ENCODE results near the gene MYADML2.
"Not testable (repeated sequence)": the region's sequence is repeated elsewhere in the genome, so short reads cannot be mapped to it uniquely, and the experiment has no call there.

Gene MYADML2

DNA sequence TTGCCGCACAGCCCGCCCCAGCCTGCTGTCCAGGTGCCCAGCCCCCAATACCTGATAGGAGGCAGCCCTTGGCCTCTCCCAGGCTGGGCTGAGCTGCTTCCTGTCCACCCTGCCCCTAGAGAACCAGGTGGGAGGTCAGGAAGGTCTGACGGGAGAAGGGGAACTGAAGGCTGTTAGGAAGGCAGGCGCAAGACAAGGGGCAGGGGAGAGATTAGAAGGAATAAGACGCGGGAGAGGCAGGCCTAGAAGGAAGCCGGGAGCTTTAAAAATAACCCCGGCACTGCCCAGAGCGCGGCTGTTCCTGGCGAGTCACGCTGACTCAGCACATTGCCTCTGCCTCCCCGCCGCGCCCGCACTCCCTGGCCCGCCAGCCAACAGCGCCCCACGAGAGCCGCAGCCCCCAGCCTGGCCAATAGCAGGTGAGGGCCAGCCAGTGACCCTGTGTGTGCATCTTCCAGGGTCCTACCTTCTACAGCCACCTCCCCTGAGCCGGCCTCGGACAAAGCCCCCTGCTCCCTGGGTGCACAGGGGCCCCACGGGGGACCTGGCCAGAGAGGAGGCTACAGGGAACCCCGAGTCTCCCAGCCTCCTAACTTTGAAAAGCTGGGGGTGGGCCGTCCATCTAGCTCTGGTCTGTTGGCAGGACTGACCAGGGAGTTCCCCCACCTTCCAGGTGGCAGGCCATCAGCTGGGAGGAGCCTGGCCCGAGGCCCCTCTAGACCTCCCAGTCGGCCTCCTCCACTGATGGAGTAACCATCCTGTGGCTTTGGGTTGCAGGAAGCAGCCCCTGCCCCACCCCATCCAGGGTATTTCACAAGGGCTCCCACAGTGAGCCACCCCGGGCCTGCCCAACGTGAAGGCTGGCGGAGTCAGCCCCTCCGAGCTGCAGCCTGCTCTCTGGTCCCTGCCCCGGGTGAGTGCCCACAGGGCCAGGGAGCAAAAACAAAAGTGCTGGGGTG is 23.5 kb downstream of the MYADML2 start:
- DNase-seq: no peak

- DNase-seq: no peak
Measured at GRCh38 chr17:81922566-81923301, 24.3 kb downstream of the MYADML2 start.

- no peak for DNase-seq
Measured at GRCh38 chr17:81921996-81922565, 25.0 kb downstream of the MYADML2 start.

DNA sequence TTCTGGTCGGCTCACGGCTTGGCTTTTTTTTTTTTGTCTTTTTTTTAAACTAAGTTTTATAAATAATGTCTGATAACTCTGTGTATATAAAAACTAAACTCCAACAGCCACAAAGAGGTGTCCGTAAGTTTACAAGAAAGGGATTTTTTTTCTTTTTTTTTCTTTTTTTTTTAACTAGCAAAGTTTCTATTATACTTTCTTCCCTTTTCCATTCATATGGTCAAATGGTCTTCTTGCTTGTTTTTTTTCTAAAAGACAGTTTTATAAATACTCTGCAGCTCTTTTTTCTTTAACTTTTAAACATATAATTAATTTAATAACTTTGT is 25.5 kb downstream of the MYADML2 start:
- no peak for DNase-seq

DNA sequence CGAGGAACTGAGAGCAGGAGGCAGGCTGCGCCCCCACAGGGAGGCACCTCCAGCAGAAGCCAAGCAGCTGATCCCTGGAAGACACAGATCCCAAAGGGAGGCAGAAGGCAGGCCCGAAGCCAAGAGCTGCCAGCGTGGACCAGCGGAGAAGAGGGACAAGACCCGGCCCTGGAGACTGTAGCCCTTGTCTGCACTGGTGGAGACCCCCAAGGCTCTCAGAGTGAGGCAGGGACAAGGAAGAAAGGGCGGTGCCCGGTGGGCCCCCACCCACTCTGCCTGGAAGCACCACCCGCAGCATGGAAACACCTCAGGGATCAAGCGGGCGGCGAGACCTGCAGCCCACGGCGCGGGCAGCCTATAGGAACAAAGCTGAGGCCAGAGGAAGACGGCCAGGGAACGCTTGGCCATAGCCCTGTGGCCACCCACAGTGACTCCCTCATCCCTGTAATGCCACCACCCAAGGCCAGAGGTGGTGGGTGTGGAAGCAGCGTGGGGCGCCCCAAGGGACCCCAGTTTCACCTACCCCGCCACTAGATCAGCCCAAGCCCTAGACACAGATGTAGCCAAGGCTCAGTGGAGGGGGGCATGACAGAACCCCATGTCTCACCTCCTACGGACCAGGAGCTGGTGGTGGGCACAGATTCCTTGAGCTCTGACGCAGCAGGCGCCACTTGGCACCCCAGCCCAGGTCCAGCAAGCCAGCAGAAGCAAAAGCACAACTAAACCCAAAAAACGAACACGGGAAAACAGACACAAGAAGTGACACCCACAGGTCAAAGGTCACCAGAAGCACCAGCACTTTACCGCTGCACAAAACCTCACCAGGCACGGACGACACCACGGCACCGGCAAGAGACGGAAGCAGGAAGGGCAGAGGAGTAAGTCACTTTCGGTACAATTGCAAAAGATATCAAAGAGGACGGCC is 26.2 kb downstream of the MYADML2 start:
- no peak for DNase-seq

GRCh38 chr17:81918832-81919545 is 28.0 kb downstream of the MYADML2 start:
- DNase-seq: no peak

GRCh38 chr17:81918333-81918669 is 28.7 kb downstream of the MYADML2 start:
- DNase-seq: not testable (repeated sequence)

DNA sequence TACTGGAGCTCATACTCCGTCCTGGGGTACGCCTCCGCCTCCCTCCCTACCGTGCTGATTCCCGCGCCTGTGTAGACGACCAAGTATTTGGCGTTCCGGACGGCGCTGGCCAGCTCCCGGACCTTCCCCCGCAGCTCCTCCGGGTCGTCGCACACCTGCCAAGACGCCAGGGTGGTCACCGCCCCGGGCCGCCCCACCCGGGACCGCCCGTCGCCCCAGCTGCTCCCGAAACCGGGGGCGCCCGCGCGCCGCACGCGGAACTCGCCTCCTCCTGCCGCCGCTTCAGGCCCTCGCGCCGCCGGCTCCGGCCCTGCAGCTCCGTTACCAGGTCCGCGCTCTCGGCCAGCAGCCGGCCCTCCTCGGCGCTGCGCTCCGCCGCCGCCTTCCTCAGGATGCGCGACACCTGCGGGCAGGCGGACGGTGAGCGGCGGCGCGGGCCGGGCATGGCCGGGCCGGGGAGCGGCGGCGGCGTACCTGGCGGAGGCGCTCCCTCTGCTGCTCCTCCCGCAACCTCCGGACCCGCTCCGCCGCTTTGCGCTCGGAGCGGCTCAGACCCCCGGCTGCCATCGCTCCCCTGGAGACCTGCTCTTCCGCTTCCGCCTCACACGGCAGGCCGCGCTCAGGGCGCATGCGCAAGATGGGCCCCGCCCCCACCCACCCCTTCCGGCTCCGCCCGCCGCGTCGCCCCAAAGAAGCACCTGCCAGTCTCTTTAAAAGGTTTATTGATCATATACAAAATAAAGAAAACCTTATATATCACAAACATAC is 29.3 kb downstream of the MYADML2 start, which contains the start of gene SIRT7:
Gene SIRT7, minus strand, starts transcription at position 612 of the 768 bp plus-strand sequence. Its CDS starts 45 bp downstream, at position 567.
- peak; percentile 72 for DNase-seq

DNA sequence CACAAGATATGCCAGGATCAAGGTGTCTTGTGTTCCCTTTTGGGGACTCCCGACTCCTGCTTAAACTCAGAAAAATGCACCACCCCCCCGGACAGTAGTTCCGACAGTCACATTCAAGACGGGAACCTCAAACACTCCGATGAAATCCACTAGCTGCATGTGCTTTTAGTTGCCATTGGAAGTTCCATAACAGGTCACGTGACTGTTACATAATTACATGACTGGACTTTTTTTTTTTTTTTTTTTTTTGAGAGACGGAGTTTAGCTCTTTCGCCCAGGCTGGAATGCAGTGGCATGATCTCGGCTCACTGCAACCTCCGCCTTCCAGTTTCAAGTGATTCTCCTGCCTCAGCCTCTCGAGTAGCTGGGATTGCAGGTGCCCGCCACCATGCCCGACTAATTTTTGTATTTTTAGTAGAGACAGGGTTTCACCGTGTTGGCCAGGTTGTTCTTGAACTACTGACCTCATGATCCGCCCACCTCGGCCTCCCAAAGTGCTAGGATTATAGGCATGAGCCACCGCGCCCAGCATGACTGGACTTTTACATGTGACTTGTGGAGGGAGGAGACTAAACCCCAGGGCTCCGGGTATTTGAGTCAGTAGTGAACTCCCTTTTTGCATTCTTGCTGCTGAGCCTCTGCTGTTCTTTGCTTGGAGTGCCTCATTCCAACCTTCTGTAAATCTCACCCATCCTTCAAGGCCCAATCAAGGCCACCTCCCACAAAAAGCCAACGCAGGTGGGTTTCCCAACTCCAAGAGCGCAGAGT is 30.6 kb downstream of the MYADML2 start:
- no peak for DNase-seq

DNA sequence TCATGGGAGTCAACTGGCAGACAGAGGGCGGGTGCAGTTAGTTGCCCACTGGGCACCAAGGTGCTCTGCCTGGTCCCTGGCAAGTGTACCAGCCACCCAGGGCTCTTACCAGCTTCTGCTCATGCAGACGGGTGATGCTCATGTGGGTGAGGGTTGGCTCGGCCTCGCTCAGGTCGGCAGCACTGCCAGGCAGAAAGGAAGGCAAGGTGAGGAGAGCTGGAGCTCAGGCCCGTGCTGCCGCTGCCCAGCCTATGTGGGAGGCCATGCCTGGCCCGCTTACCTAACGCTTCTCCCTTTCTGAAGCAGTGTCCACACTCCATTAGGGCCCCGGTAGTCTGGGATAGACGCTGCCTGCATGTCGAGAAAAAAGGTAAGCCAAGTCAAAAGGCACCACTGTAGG is 31.7 kb downstream of the MYADML2 start:
- DNase-seq: no peak

DNA sequence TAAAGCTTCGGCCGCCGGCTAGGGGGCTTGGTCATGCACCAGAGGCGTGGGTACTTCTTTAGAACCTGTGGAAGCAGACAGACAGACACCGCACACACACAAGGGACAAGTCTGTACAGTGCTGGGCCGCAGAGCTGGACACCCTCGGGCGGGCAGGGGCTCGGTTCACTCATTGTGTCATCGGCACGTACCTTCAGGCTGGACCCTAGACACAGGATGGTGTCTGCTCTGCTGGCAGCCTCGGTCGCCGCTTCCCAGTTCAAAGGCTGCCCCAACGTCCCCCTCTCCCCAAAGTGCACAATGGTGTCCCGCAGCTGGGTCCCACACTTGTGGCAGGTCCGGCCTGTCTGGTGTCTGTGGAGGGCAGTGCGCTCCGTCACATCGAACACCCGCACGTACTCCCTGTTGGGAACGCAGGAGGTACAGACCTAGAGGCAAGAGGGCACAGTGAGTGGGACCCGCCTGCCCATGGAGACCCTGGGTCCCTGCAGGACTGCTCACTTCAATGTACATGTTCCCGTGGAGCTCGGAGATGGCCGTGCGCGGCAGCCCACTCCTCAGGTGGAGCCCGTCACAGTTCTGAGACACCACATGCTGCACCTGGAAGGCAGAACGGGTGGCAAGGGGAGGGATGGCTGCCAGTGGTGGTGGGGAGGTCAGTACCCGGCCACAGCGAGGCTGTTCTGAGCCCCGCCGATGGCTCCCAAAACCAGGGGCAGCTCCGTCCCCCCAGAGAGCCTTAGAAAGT is 32.8 kb downstream of the MYADML2 start:
- DNase-seq: no peak

GRCh38 chr17:81913394-81914102 is 33.5 kb downstream of the MYADML2 start:
- DNase-seq: no peak

GRCh38 chr17:81912441-81913309 is 34.4 kb downstream of the MYADML2 start:
- DNase-seq: no peak

- DNase-seq: no peak
Measured at GRCh38 chr17:81911969-81912368, 35.1 kb downstream of the MYADML2 start.

DNA sequence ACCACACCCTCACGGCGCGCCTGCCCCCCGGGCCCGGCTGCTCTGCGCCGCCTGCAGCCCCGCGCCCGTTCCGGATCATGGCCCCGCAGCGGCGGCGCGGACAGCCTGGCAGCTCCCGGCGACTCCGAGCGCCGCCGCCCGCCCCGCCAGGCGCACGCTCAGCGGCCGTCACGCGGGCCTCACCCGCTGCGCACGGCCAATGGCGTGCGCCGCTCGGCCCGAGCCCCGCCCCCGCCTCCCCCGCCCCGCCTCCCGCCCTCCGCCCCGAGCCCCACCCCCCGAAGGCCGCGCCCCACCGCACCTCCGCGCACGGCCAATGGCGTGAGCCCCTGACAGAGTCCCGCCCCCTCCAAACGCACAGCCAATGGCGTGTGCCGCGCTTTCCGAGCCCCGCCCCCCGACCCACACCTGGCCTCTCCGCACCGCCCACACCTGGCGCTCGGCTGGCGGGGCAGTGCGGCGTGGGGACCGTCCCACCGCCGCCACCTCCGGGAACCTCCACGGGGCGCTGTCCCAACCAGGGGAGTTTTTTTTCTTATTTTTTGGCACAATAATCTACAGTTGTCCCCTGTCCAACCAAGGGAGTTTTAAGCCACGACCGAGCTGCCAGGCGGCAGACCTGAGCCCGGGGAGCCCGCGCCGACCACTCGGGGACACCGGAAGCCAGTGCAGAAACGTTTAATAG is 35.6 kb downstream of the MYADML2 start, which contains the start of gene PCYT2:
Gene PCYT2, minus strand, starts transcription at position 123 of the 685 bp plus-strand sequence. Its CDS starts 44 bp downstream, at position 79.
- DNase-seq: peak; percentile 91

DNA sequence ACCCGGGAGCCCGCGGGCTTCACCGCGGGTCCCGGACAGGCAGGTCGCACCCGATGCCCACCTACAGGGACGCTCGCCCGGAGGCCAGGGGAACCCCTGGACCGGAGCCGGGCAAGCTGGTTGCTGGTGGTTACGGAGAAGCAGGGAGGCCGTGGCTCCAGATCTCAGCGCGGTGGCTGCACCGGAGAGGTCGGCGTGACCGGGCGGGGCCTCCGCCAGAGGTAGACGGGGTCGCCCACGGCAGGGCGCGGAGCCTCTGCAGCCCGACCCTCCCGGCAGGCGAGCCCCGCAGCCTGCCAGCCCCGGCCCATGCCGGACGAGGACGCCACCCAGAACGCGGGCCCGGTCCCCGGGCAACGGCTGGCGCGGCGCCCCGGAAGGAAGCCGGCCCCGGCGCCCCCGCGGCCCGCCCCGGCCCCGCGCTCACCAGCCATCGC is 36.2 kb downstream of the MYADML2 start:
- no peak for DNase-seq

Measured in NCI-H510A (cell line).